ENCODE data around the gene UBE2E1.

The UBE2E1 gene

GRCh38 chr3:23805633-23806533, at the start of gene UBE2E1:
Gene UBE2E1, plus strand, starts transcription at chr3:23805955. Its CDS starts 1,315 bp downstream, at chr3:23807270.
- H3K36me3 Mint-ChIP-seq (ENCODE audit: low read depth) = peaks cover 24% of the 10 kb centered on the region
- peak within 1 kb of the TSS; percentile 96 for H3K27ac Mint-ChIP-seq
- peak; percentile 77 for DNase-seq
- H3K4me1 Mint-ChIP-seq (ENCODE audit: low read depth) = peaks cover 45% of the 10 kb centered on the region
- peak within 1 kb of the TSS; percentile 90 for H3K4me3 Mint-ChIP-seq
- no peaks in the 10 kb centered on the region for H3K9me3 Mint-ChIP-seq
- peaks cover 7% of the 10 kb centered on the region for H3K27me3 Mint-ChIP-seq

- H3K4me1 Mint-ChIP-seq (ENCODE audit: low read depth) = peaks cover 16% of the 10 kb centered on the region
- H3K4me3 Mint-ChIP-seq = no peak overlapping the region
- no peak overlapping the region for H3K27ac Mint-ChIP-seq
- H3K27me3 Mint-ChIP-seq = peaks cover 3% of the 10 kb centered on the region
- no peaks in the 10 kb centered on the region for H3K9me3 Mint-ChIP-seq
- no peak for DNase-seq
- H3K36me3 Mint-ChIP-seq (ENCODE audit: low read depth) = no peaks in the 10 kb centered on the region
Observed at GRCh38 chr3:23756206-23756840, 49.4 kb upstream of the UBE2E1 start.

GRCh38 chr3:23758253-23758838, 47.4 kb upstream of the UBE2E1 start:
- no peak overlapping the region for H3K4me3 Mint-ChIP-seq
- no peaks in the 10 kb centered on the region for H3K36me3 Mint-ChIP-seq (ENCODE audit: low read depth)

GRCh38 chr3:23760325-23760724, 45.4 kb upstream of the UBE2E1 start:
- H3K27ac Mint-ChIP-seq = no peak overlapping the region
- H3K9me3 Mint-ChIP-seq = no peaks in the 10 kb centered on the region
- no peak overlapping the region for H3K4me3 Mint-ChIP-seq
- H3K36me3 Mint-ChIP-seq (ENCODE audit: low read depth) = no peaks in the 10 kb centered on the region
- no peak for DNase-seq
- peaks cover 34% of the 10 kb centered on the region for H3K4me1 Mint-ChIP-seq (ENCODE audit: low read depth)
- H3K27me3 Mint-ChIP-seq = peaks cover 3% of the 10 kb centered on the region

More at GRCh38 chr3:23758253-23758838, 47.4 kb upstream of the UBE2E1 start:
- H3K9me3 Mint-ChIP-seq = no peaks in the 10 kb centered on the region
- DNase-seq = no peak
- peaks cover 3% of the 10 kb centered on the region for H3K27me3 Mint-ChIP-seq
- H3K27ac Mint-ChIP-seq = no peak overlapping the region
- H3K4me1 Mint-ChIP-seq (ENCODE audit: low read depth) = peaks cover 34% of the 10 kb centered on the region

- Mint-ChIP-seq H3K4me3 (no peak overlapping the region), H3K27me3 (peaks cover 3% of the 10 kb centered on the region), H3K27ac (peak overlapping the region; percentile 40), H3K9me3 (no peaks in the 10 kb centered on the region), H3K36me3 (ENCODE audit: low read depth) (no peaks in the 10 kb centered on the region), H3K4me1 (ENCODE audit: low read depth) (peaks cover 34% of the 10 kb centered on the region)
- peak; percentile 31 for DNase-seq
Observed at GRCh38 chr3:23760871-23761373, 44.8 kb upstream of the UBE2E1 start.

GRCh38 chr3:23761440-23761896, 44.3 kb upstream of the UBE2E1 start:
- peaks cover 34% of the 10 kb centered on the region for H3K4me1 Mint-ChIP-seq (ENCODE audit: low read depth)
- DNase-seq = no peak
- no peaks in the 10 kb centered on the region for H3K9me3 Mint-ChIP-seq

GRCh38 chr3:23762214-23762613, 43.5 kb upstream of the UBE2E1 start:
- DNase-seq = no peak
- no peaks in the 10 kb centered on the region for H3K27me3 Mint-ChIP-seq
- H3K36me3 Mint-ChIP-seq (ENCODE audit: low read depth) = no peaks in the 10 kb centered on the region
- H3K4me3 Mint-ChIP-seq = peak overlapping the region; percentile 24
- peak overlapping the region; percentile 4 for H3K27ac Mint-ChIP-seq
- peaks cover 34% of the 10 kb centered on the region for H3K4me1 Mint-ChIP-seq (ENCODE audit: low read depth)
- no peaks in the 10 kb centered on the region for H3K9me3 Mint-ChIP-seq

More at GRCh38 chr3:23761440-23761896, 44.3 kb upstream of the UBE2E1 start:
- Mint-ChIP-seq H3K27me3 (no peaks in the 10 kb centered on the region), H3K4me3 (no peak overlapping the region), H3K36me3 (ENCODE audit: low read depth) (no peaks in the 10 kb centered on the region), H3K27ac (no peak overlapping the region)

- Mint-ChIP-seq H3K4me3 (no peak overlapping the region), H3K27ac (no peak overlapping the region)
Observed at GRCh38 chr3:23762759-23763477, 42.8 kb upstream of the UBE2E1 start.

GRCh38 chr3:23764407-23764806, 41.3 kb upstream of the UBE2E1 start:
- Mint-ChIP-seq H3K36me3 (ENCODE audit: low read depth) (no peaks in the 10 kb centered on the region), H3K4me1 (ENCODE audit: low read depth) (peaks cover 32% of the 10 kb centered on the region), H3K4me3 (no peak overlapping the region), H3K27me3 (no peaks in the 10 kb centered on the region), H3K9me3 (no peaks in the 10 kb centered on the region), H3K27ac (no peak overlapping the region)
- DNase-seq = no peak

More at GRCh38 chr3:23762759-23763477, 42.8 kb upstream of the UBE2E1 start:
- no peak for DNase-seq
- Mint-ChIP-seq H3K9me3 (no peaks in the 10 kb centered on the region), H3K4me1 (ENCODE audit: low read depth) (peaks cover 34% of the 10 kb centered on the region), H3K36me3 (ENCODE audit: low read depth) (no peaks in the 10 kb centered on the region), H3K27me3 (no peaks in the 10 kb centered on the region)

GRCh38 chr3:23767546-23767945, 38.2 kb upstream of the UBE2E1 start:
- H3K27ac Mint-ChIP-seq = no peak overlapping the region
- no peaks in the 10 kb centered on the region for H3K36me3 Mint-ChIP-seq (ENCODE audit: low read depth)
- DNase-seq = no peak
- peaks cover 6% of the 10 kb centered on the region for H3K4me1 Mint-ChIP-seq (ENCODE audit: low read depth)
- H3K27me3 Mint-ChIP-seq = no peaks in the 10 kb centered on the region
- H3K4me3 Mint-ChIP-seq = no peak overlapping the region
- no peaks in the 10 kb centered on the region for H3K9me3 Mint-ChIP-seq

GRCh38 chr3:23775254-23775909, 30.4 kb upstream of the UBE2E1 start:
- H3K4me1 Mint-ChIP-seq (ENCODE audit: low read depth) = no peaks in the 10 kb centered on the region
- H3K27me3 Mint-ChIP-seq = peaks cover 7% of the 10 kb centered on the region
- H3K27ac Mint-ChIP-seq = no peak overlapping the region
- H3K36me3 Mint-ChIP-seq (ENCODE audit: low read depth) = no peaks in the 10 kb centered on the region
- H3K4me3 Mint-ChIP-seq = no peak overlapping the region
- DNase-seq = no peak
- H3K9me3 Mint-ChIP-seq = no peaks in the 10 kb centered on the region

- no peak overlapping the region for H3K27ac Mint-ChIP-seq
- H3K36me3 Mint-ChIP-seq (ENCODE audit: low read depth) = no peaks in the 10 kb centered on the region
- H3K9me3 Mint-ChIP-seq = no peaks in the 10 kb centered on the region
- H3K4me1 Mint-ChIP-seq (ENCODE audit: low read depth) = no peaks in the 10 kb centered on the region
- H3K27me3 Mint-ChIP-seq = peaks cover 9% of the 10 kb centered on the region
- no peak for DNase-seq
- no peak overlapping the region for H3K4me3 Mint-ChIP-seq
Observed at GRCh38 chr3:23776352-23776891, 29.3 kb upstream of the UBE2E1 start.

- H3K36me3 Mint-ChIP-seq (ENCODE audit: low read depth) = no peaks in the 10 kb centered on the region
- H3K27ac Mint-ChIP-seq = no peak overlapping the region
- peaks cover 20% of the 10 kb centered on the region for H3K27me3 Mint-ChIP-seq
- no peak overlapping the region for H3K4me3 Mint-ChIP-seq
- no peaks in the 10 kb centered on the region for H3K4me1 Mint-ChIP-seq (ENCODE audit: low read depth)
- H3K9me3 Mint-ChIP-seq = no peaks in the 10 kb centered on the region
- DNase-seq = no peak
Observed at GRCh38 chr3:23778446-23778845, 27.3 kb upstream of the UBE2E1 start.

Data from activated T-cell treated with anti-CD3 and anti-CD28 coated beads, Interleukin-2, amount 50 U/mL, for 24 hours (primary cell).